Stimulated activated CD4-positive, alpha-beta T cell treated with anti-CD3 and anti-CD28 coated beads, Interleukin-1b, Interleukin-23, amount 100 ng/mL, for 48 hours (primary cell): Measurements from ENCODE around the gene GNB1L.
"Not testable (repeated sequence)": the region's sequence is repeated elsewhere in the genome, so short reads cannot be mapped to it uniquely, and the experiment has no call there.

Experiments
- DNase-seq: peaks from one replicate; pipeline ENCODE4 v3.0.0-alpha.2; 2020

GNB1L gene

GRCh38 chr22:19791894-19792293, 62.8 kb downstream of the GNB1L start:
- DNase-seq = no peak

DNA sequence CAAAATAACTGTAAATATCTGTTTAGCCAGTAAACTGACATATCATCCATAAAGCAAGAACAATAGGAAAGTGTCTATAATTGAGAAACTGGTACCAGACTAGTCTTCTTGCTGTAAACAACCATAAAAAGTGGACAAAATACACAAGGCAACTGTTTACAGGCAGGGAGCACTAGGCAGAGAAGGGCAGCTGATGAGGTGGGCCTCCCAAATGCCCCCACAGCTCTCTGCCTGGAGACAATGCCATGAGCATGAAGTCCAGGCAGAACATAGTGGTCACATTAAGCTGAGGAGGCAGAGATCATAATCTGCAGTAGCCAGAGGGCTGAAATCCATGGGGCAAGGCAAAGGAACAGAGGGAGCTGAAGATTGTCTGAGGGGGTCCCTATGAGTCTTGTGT, 63.4 kb downstream of the GNB1L start:
- no peak for DNase-seq

GRCh38 chr22:19789828-19790227, 64.8 kb downstream of the GNB1L start:
- no peak for DNase-seq

DNA sequence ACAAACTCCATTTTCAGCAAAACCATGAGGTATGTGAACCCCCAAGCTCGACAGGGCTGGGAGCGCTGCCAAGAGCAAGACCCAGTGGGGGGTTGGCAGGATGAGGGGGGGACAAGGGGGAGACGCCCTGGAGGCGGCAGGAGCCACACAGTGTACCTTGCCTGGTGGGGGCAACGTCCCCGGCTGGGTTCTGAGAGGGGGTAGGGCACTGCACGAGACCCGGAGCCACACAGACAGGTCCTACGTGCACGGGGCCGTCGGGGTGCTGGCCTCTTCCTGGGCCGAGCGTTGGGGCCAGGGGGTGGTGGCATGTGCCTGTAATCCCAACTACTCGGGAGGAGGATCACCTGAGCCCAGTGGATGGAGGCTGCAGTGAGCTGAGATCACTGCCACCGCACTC, 65.3 kb downstream of the GNB1L start:
- DNase-seq = no peak

DNA sequence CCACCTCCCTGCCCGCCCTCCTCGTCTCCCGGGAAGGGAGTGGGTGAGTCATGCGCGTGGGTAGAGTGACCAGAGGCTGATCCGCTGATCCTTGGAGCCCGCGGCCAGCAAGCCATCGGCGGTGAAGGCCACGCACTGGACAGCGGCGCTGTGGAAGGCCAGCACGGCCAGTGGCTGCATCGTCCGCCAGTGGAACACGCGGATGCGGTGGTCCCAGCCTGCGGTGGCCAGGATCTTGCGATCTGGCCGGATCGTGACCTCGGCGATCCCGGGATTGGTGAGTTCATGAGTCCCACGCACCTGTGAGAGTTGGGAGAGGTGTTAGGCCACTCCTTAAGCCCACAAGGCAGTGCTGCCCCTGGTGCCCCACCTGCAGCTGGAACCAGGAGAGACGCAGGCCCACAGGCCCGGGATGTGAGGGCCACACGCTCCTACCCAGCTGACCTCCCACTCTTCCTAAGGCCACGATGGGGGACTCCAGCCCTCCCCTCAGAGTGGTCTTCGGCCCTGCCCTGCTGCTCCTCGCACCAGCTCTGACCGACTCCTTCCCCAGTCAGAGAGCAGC, 65.9 kb downstream of the GNB1L start:
- DNase-seq = no peak

- no peak for DNase-seq
Observed at GRCh38 chr22:19787849-19788141, 66.9 kb downstream of the GNB1L start.

DNA sequence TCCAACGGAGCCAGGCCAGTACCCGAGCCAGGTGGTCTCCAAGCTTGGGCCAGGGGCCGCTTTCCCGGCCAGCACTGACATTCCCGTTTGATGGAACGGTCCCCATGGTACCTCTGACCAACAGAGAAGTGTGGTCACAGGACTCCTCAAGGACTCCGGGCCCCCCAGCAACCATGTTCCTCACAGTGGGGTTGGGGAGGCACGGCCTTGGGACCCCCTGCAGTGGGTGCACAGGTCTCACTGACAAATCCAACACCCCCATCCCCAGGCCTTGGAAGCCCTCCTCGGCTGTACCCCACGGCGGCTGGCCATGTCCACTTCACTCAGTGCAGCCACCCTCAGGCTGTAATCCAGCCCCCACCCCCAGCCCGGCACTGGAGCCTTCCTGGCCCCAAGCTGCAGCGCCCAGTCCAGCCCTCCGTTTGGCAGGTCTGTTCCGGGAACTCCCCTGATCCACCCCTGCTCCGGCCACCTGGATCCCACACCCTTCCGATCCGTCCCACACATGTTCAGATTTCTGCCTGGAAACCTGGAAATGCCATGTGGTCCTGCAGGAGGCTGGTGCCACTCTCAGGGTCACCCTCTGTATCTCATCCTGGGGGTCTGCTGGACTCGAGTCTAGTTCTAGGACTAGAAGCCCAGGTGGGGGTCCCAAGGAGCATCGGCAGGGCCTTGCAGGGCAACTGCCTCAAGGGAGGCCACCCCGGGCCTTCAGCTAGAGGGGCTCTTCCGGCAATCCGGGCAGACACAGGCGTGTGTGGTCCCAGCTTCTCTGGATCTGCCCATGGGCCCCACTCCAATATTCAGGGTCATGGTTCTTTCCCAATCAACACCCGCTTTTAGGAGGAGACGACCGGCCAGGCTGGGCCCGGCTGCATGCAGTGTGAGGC, 67.5 kb downstream of the GNB1L start:
- no peak for DNase-seq

DNA sequence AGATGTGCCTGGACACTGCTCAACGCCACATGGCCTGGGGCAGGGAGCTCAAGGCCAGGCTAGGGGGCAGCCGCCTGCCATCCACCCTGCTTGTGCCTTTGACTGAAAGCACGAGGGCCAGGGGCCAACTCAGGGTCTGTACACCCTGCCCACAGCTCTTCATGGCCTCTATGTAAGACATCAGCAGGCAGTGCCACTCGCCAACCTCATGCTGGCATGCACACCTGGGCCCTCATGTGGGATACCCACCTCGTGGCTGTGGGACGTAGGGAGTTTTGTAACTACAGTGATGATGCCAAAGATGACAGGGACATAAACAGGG, 68.4 kb downstream of the GNB1L start:
- DNase-seq = no peak

GRCh38 chr22:19785461-19786263, 69.0 kb downstream of the GNB1L start:
- DNase-seq = no peak

DNA sequence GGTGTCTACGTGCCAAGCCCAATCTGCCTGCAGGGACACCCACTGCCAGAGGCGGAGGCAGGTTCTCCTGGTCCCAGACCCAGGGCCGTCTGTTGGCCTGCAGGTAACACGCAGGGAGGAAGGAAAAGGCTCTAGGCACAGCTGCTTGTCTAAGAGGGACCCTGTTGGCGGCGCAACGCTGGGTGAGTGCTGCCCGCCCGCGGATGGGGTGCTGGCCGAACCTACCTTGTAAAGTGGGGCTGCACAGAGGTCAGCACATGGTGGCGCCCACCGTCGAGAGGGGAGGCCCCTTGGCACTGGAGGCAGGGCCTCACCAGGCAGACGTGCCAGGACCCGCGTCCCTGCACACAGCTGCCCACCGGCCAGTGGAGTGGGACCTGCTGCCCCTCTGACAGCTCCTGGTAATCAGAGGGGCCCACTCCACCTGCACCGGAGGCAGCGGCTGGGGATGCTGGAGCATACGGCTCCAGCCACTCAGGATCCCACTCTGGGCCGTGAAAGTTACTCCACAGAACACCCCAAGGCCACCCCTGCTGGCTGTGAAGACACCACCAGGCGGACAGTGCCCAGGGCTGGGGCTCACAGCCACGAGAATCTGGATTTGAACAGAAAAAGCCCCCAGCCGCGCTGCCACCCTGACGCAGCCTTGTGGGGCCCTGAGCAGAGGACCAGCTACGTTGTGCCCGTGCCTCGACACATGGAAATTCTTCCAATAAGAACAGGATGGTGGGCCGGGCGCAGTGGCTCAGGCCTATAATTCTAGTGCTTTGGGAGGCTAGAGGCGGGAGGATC, 70.1 kb downstream of the GNB1L start:
- DNase-seq = no peak

DNA sequence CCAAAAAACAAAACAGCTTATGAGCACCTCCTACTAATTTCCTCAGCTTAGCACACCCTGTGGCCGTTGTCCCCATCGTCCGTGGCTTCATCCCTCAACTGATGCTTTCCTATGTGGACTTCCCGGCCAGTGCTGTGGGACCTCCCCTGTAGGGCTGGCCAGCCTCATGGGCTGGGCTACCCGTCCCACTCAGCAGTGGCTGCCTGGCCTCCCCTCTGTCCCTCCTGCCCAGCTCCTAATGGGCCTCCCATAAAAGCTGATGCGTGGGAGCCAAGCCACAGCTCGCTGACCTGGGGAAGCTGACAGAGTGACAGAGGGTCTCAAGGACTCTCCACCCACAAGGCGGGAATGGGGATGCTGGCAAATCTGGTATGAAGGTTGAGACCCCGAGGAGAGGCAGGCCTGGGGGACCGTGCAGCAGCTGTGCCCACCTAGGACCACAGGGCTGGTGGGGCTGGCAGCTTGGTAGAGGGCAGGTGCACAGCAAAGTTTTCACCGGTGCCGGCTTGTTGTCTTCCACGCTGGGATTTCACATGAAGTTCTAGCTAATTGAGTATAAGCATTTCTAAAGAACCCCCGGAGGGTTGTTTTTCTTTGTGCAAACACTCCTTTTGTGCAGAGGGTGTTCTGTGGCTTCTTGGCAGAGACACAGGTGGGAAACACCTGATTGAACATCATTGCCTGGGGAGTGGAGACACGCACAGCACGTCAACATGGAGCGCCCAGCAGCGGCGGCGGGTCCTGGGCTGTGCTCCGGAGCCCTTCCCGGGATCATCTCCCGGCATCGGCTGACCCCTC, 70.9 kb downstream of the GNB1L start:
- DNase-seq = no peak

- DNase-seq = no peak
Observed at GRCh38 chr22:19782533-19782932, 72.1 kb downstream of the GNB1L start.

- no peak for DNase-seq
Observed at GRCh38 chr22:19779685-19780268, 74.9 kb downstream of the GNB1L start.

DNA sequence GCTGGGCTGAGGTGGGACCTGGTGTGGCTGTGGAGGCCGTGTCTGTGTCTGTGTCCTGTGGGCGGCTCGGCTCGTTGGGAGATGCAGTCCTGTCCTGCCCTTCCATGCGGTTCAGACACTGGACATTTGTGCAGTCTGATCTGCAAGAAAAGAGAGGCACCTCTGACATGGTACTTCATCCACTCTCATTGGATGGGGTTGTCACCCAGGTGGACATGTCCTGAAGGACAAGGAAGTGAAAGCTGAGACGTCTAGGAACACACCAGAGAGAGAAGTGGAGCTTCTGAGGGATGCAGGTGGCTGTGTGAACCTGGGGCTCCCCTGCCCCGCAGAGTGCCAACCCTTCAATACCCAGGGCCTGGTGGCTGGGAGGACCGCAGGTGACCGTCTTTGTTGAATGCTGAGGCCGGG, 75.7 kb downstream of the GNB1L start:
- no peak for DNase-seq

- not testable (repeated sequence) for DNase-seq
Observed at GRCh38 chr22:19777192-19777591, 77.5 kb downstream of the GNB1L start.

DNA sequence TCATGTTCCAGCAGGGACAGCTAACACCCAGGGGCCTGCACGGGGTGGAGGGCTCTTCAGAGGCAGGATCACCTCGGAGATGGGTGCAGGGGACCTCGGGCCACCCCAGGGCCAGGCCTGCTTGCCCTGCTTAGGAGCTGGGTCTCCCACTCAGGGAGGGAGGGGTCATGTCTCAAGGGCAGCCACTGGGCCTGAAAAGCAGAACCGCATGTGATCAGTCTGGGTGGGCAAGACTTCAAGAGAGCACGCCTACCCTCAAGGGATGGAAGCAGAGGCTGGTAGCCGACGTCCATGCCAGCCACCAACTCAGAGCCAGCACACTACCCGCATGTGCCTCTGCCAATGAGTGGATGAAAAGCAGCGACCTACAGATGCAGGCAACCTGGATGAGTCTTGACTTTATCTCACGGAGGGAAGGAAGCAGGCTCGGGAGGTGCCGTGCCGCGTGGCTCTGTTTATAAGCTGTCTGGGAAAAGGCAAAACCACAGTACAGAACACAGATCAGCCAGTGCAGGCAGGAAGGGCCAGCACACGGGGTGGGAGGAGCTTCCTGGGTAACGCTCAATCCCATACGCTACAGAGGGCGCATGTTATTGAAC, 78.1 kb downstream of the GNB1L start:
- no peak for DNase-seq

GRCh38 chr22:19775496-19776325, 79.0 kb downstream of the GNB1L start:
- no peak for DNase-seq

GRCh38 chr22:19774628-19775027, 80.0 kb downstream of the GNB1L start:
- no peak for DNase-seq

DNA sequence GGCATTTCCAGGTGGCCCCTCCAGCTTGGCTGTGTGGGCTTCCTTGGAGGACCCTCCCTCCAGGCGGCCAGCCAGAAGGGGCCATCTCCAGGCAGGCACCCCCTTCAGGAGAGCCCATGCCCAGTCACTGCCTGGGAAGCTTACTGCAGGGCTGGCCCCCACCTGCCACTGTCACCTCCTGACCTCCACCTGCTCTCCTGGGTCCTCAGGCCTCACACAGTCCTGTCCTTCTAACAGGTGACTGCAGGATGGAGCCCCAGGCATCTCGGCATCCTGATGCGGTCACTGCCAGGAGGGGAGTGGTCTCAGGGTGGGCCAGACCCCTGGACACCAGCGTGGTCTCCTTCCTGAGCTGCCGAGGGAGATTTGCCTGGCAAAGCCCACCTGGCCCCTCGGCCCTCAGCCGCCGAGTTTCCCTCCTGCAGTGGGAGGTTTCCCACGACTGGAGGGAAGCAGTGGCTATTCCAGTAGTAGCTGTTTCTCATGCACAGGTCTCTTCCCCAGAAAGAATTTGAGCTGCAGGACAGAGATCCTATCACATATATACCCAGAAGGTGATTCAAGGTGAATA, 81.1 kb downstream of the GNB1L start:
- no peak for DNase-seq
